ENCODE data around the gene PIGN. TPM values are rescaled to one million over a fixed set of nuclear protein-coding genes. Genes with fewer than 3 reads are reported as not detected.
A peak's percentile ranks its signal among the peaks of the same experiment; 100 is the strongest.

The PIGN gene
- total RNA-seq, result 56.8 TPM

GRCh38 chr18:62186774-62187542 is at the start of gene PIGN, which contains the start of gene RELCH:
Gene PIGN (minus strand): TSS chr18:62187056. CDS start chr18:62161353, 25,703 bp downstream.
Gene RELCH (plus strand): TSS chr18:62187255. CDS start chr18:62187506, 251 bp downstream.
- DNase-seq, result peak; percentile 99

GRCh38 chr18:62236252-62236651 is 49.4 kb upstream of the PIGN start:
- no peak for DNase-seq

- DNase-seq, result no peak
These were observed 39.2 kb upstream of the PIGN start for GRCh38 chr18:62226047-62226446.

- no peak for DNase-seq
These were observed 37.4 kb upstream of the PIGN start for GRCh38 chr18:62224229-62224628.

GRCh38 chr18:62214790-62215189 is 27.9 kb upstream of the PIGN start:
- DNase-seq, result no peak

- no peak for DNase-seq
These were observed 24.5 kb upstream of the PIGN start for GRCh38 chr18:62211325-62211828.

- DNase-seq, result no peak
These were observed 23.3 kb upstream of the PIGN start for GRCh38 chr18:62210138-62210537.

GRCh38 chr18:62209046-62209445 is 22.2 kb upstream of the PIGN start:
- no peak for DNase-seq

- DNase-seq, result no peak
These were observed 19.7 kb upstream of the PIGN start for GRCh38 chr18:62206593-62206992.

- DNase-seq, result no peak
These were observed 19.0 kb upstream of the PIGN start for GRCh38 chr18:62205824-62206223.

GRCh38 chr18:62201870-62202269 is 15.0 kb upstream of the PIGN start:
- no peak for DNase-seq

GRCh38 chr18:62200121-62200914 is 13.5 kb upstream of the PIGN start:
- no peak for DNase-seq

- no peak for DNase-seq
These were observed 12.8 kb upstream of the PIGN start for GRCh38 chr18:62199629-62200028.

GRCh38 chr18:62198259-62198658 is 11.4 kb upstream of the PIGN start:
- DNase-seq, result no peak

- DNase-seq, result no peak
These were observed 10.1 kb upstream of the PIGN start for GRCh38 chr18:62196980-62197379.

- DNase-seq, result no peak
These were observed 9.2 kb upstream of the PIGN start for GRCh38 chr18:62196079-62196478.

GRCh38 chr18:62189208-62189607 is 2.4 kb upstream of the PIGN start:
- no peak for DNase-seq

GRCh38 chr18:62187543-62188510 is 971 bp upstream of the PIGN start:
- peak; percentile 3 for DNase-seq

- DNase-seq, result no peak
These were observed 420 bp downstream of the PIGN start for GRCh38 chr18:62186499-62186773.

- DNase-seq, result no peak
These were observed 3.2 kb downstream of the PIGN start for GRCh38 chr18:62183578-62184195.

- no peak for DNase-seq
These were observed 4.6 kb downstream of the PIGN start for GRCh38 chr18:62182220-62182619.

GRCh38 chr18:62179213-62179612 is 7.6 kb downstream of the PIGN start:
- no peak for DNase-seq

All from occipital lobe (tissue), 2 donors.